ENCODE data around the gene OR52H1. TPM values are rescaled to one million over a fixed set of nuclear protein-coding genes. Genes with fewer than 3 reads are reported as not detected.
A peak's percentile ranks its signal among the peaks of the same experiment; 100 is the strongest.

OR52H1 gene
- total RNA-seq, 1 donor: 0.81 TPM

- DNase-seq (ENCODE audit: low read depth): no peak
- H3K4me3 ChIP-seq (ENCODE audit: low read depth, low read length): no peak overlapping the region
- TF ChIP-seq CTCF (IDR thresholded peaks at IDR 0.05; ENCODE audit: insufficient read depth, low read length): no peak
Observed at GRCh38 chr11:5557751-5558150, 9.4 kb upstream of the OR52H1 start.

- DNase-seq (ENCODE audit: low read depth): no peak
- H3K4me3 ChIP-seq (ENCODE audit: low read depth, low read length): no peak overlapping the region
- TF ChIP-seq CTCF (IDR thresholded peaks at IDR 0.05; ENCODE audit: insufficient read depth, low read length): no peak
Observed at GRCh38 chr11:5556596-5557188, 8.4 kb upstream of the OR52H1 start.

- H3K4me3 ChIP-seq (ENCODE audit: low read depth, low read length): no peak overlapping the region
- DNase-seq (ENCODE audit: low read depth): peak; percentile 7
- peak; percentile 14 for TF ChIP-seq CTCF (IDR thresholded peaks at IDR 0.05; ENCODE audit: insufficient read depth, low read length)
Observed at GRCh38 chr11:5553343-5553742, 5.0 kb upstream of the OR52H1 start.

GRCh38 chr11:5550440-5551095 is 2.2 kb upstream of the OR52H1 start:
- peak; percentile 67 for DNase-seq (ENCODE audit: low read depth)
- H3K4me3 ChIP-seq (ENCODE audit: low read depth, low read length): no peak overlapping the region
- no peak for TF ChIP-seq CTCF (IDR thresholded peaks at IDR 0.05; ENCODE audit: insufficient read depth, low read length)

GRCh38 chr11:5547982-5548381 is 358 bp downstream of the OR52H1 start:
- no peak overlapping the region for H3K4me3 ChIP-seq (ENCODE audit: low read depth, low read length)
- TF ChIP-seq CTCF (IDR thresholded peaks at IDR 0.05; ENCODE audit: insufficient read depth, low read length): no peak
- no peak for DNase-seq (ENCODE audit: low read depth)

GRCh38 chr11:5546457-5546856 is 1.9 kb downstream of the OR52H1 start:
- no peak overlapping the region for H3K4me3 ChIP-seq (ENCODE audit: low read depth, low read length)
- no peak for DNase-seq (ENCODE audit: low read depth)
- no peak for TF ChIP-seq CTCF (IDR thresholded peaks at IDR 0.05; ENCODE audit: insufficient read depth, low read length)
